Activated CD4-positive, alpha-beta T cell treated with anti-CD3 and anti-CD28 coated beads, Interleukin-2, amount 10 ng/mL, durations not matched to agents 24 days and 14 days (primary cell): Measurements from ENCODE around the gene CBX6. TPM values are rescaled to one million over a fixed set of nuclear protein-coding genes. Genes with fewer than 3 reads are reported as not detected.
"Not testable (repeated sequence)": the region's sequence is repeated elsewhere in the genome, so short reads cannot be mapped to it uniquely, and the experiment has no call there.

Source experiments
- DNase-seq: peaks from one replicate; pipeline ENCODE4 v3.0.0; 2022
- H3K27ac Mint-ChIP-seq: one replicate; pipeline ENCODE4 v1.8.0; 2022; ENCODE audit warnings: mild to moderate bottlenecking, mixed read lengths
- H3K27me3 Mint-ChIP-seq: one replicate; pipeline ENCODE4 v1.8.0; 2022; ENCODE audit warnings: mixed read lengths
- H3K36me3 Mint-ChIP-seq: one replicate; pipeline ENCODE4 v1.8.0; 2022; ENCODE audit warnings: low read depth, mild to moderate bottlenecking, mixed read lengths
- H3K4me1 Mint-ChIP-seq: one replicate; pipeline ENCODE4 v1.8.0; 2021; ENCODE audit warnings: mixed read lengths
- H3K4me3 Mint-ChIP-seq: one replicate; pipeline ENCODE4 v1.8.0; 2022; ENCODE audit warnings: mild to moderate bottlenecking, moderate library complexity, mixed read lengths
- H3K9me3 Mint-ChIP-seq: one replicate; pipeline ENCODE4 v1.8.0; 2021; ENCODE audit warnings: mixed read lengths
- intact Hi-C: fragments of 100-400 bp; cut with micrococcal nuclease; formaldehyde crosslinking; loops from one replicate; pipeline ENCODE4 v1.15.1; 2023
- total RNA-seq: library from RNA; stranded (reverse); gene quantifications from 2 replicates; pipeline ENCODE4 v1.2.3, GENCODE V29; 2022

Gene CBX6
- total RNA-seq, 1 donor from 2014 or later, result 180 TPM

DNA sequence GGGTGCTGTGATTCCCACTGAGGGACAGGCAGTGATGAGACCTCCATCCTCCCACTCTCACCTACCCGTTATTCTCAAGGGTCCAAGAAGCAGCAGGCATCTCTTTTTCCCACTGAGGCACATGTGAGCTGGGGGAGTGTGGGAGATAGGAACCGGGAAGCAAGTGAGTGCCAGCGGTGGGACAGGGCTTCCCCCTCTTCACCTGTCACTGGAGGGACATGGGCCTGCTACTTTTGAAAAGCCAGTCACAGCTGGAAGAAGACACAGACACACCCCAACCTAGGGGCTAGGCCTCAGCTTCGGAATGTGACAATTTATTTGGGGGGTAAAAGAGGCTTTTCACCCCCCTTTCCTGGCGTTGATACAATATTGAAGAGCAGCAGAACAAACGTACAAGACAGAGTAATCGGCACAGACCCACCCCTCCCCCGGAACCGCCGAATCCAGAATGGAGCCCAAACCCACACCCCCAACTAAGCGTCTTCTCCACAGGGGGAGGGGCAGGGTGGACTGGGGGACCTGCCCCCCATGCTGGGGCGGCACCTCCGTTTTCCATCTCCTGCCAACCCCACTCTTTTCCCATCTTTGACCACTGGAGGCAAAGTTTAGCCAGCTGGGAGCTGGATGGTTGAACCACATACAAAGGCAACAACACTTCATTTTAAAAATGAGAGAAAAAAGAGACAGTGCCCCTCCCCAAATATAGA lies 10.7 kb downstream of the CBX6 start:
- intact Hi-C loops, result no loop called here
- no peaks in the 10 kb centered on the region for H3K9me3 Mint-ChIP-seq
- peaks cover 7% of the 10 kb centered on the region for H3K36me3 Mint-ChIP-seq
- H3K27ac Mint-ChIP-seq, result no peak overlapping the region
- no peak overlapping the region for H3K4me3 Mint-ChIP-seq
- no peak for DNase-seq
- H3K4me1 Mint-ChIP-seq, result peaks cover 2% of the 10 kb centered on the region
- peaks cover 5% of the 10 kb centered on the region for H3K27me3 Mint-ChIP-seq

GRCh38 chr22:38860283-38861169 lies 11.5 kb downstream of the CBX6 start:
- DNase-seq, result no peak
- intact Hi-C loops, result no loop called here
- Mint-ChIP-seq H3K36me3 (peaks cover 4% of the 10 kb centered on the region), H3K4me3 (no peak overlapping the region), H3K9me3 (no peaks in the 10 kb centered on the region), H3K27me3 (peaks cover 7% of the 10 kb centered on the region), H3K4me1 (peaks cover 2% of the 10 kb centered on the region), H3K27ac (no peak overlapping the region)

GRCh38 chr22:38859581-38860282 lies 12.3 kb downstream of the CBX6 start:
- no peak for DNase-seq
- intact Hi-C loops, result no loop called here
- H3K4me1 Mint-ChIP-seq, result peaks cover 2% of the 10 kb centered on the region
- no peaks in the 10 kb centered on the region for H3K9me3 Mint-ChIP-seq
- peaks cover 9% of the 10 kb centered on the region for H3K27me3 Mint-ChIP-seq
- H3K27ac Mint-ChIP-seq, result no peak overlapping the region
- no peak overlapping the region for H3K4me3 Mint-ChIP-seq
- H3K36me3 Mint-ChIP-seq, result peaks cover 4% of the 10 kb centered on the region

DNA sequence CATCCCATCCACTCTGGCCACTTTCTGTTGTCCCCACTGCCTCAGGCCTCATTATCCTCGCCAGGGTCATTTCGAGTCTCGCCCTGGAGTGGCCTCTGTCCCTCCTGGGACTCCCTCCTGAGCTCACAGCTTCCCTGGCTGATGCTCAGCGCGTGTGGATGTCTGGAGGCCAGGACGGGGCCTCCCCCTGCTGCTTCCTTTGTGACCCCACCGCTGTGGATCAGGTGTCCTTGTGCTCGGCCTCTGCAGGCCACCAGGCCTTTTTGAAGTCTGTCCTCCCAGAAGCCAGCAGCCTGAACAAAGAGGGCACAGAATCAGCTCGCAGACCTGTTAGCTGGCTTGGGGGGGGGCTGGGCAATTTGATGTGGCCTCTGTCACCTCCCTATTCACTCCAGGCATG lies 13.5 kb downstream of the CBX6 start:
- Mint-ChIP-seq H3K4me1 (no peaks in the 10 kb centered on the region), H3K27me3 (peaks cover 13% of the 10 kb centered on the region), H3K27ac (no peak overlapping the region), H3K36me3 (no peaks in the 10 kb centered on the region), H3K4me3 (no peak overlapping the region), H3K9me3 (no peaks in the 10 kb centered on the region)
- intact Hi-C loops, result no loop called here
- no peak for DNase-seq

- H3K27me3 Mint-ChIP-seq, result peaks cover 27% of the 10 kb centered on the region
- intact Hi-C loops, H3K36me3 Mint-ChIP-seq, H3K9me3 Mint-ChIP-seq, DNase-seq, H3K27ac Mint-ChIP-seq, H3K4me3 Mint-ChIP-seq, H3K4me1 Mint-ChIP-seq: not testable (repeated sequence)
Observed at GRCh38 chr22:38854476-38854875, 17.5 kb downstream of the CBX6 start.

DNA sequence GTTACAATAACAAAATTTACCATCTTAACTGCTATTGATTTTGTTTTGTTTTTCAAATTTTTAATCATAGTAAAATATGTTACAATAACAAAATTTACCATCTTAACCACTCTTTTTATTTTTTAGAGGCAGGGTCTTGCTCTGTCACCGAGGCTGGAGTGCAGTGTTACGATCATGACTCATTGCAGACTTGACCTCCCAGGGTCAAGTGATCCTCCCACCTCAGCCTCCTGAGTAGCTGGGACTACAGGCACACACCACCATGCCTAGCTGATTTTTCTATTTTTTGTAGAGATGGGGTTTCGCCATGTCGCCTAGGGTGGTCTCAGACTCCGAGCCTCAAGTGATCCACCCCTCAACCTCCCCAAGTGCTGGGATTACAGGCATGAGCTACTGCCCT lies 18.1 kb downstream of the CBX6 start:
- intact Hi-C loops, H3K4me3 Mint-ChIP-seq, DNase-seq, H3K36me3 Mint-ChIP-seq, H3K9me3 Mint-ChIP-seq, H3K4me1 Mint-ChIP-seq, H3K27ac Mint-ChIP-seq: not testable (repeated sequence)
- H3K27me3 Mint-ChIP-seq, result peaks cover 28% of the 10 kb centered on the region

GRCh38 chr22:38853196-38853651 lies 18.8 kb downstream of the CBX6 start:
- no peak overlapping the region for H3K27ac Mint-ChIP-seq
- intact Hi-C loops, result no loop called here
- H3K36me3 Mint-ChIP-seq, result no peaks in the 10 kb centered on the region
- H3K4me3 Mint-ChIP-seq, result no peak overlapping the region
- no peak for DNase-seq
- no peaks in the 10 kb centered on the region for H3K4me1 Mint-ChIP-seq
- no peaks in the 10 kb centered on the region for H3K9me3 Mint-ChIP-seq
- H3K27me3 Mint-ChIP-seq, result peaks cover 29% of the 10 kb centered on the region

GRCh38 chr22:38852522-38852921 lies 19.5 kb downstream of the CBX6 start:
- DNase-seq, result no peak
- no peaks in the 10 kb centered on the region for H3K9me3 Mint-ChIP-seq

DNA sequence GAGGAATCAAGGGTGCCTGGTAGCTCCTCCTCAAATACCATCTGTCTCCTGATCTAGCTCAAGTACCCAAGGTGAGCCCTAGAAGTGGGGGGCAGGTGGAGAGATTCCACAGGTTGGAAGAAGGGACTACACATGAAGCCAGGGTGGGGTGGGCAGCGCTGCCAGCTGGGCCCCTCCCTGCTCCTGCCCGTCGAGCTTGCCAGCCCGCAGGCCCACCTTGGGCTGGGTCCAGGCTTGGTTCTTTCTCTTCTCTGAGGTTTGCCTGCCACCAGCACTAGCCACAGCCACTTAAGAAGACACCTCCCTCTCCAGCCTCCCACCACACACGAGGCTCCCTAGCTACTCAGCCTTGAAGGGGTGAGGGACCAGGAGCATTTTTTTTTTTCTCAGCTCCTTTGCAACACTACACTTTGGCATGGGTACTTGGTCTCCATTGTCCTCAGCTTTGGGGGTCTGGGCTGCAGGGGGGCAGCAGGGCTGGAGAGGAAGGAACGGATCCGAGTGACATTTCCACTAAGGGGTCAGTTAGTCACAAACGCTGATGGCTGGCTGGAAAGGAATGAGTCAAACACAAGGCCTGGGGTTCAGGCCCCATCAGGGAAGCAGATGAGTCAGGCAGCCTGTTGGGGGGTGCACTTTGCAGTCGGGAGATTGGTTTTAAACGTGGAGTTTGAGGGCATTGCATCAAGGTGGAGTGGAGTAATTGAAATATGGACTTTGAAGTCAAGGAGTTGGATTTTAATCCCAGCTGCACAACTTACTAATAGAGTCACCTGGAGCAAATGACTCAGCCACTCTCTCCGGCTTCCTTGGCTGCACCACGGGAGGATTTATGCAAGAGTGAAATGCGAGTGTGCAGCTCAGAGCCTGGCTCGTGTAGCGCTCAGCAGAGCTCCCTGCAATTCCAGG lies 20.8 kb downstream of the CBX6 start:
- Mint-ChIP-seq H3K36me3 (no peaks in the 10 kb centered on the region), H3K27ac (no peak overlapping the region)

More at GRCh38 chr22:38852522-38852921, 19.5 kb downstream of the CBX6 start:
- Mint-ChIP-seq H3K4me3 (no peak overlapping the region), H3K27ac (no peak overlapping the region), H3K4me1 (no peaks in the 10 kb centered on the region), H3K36me3 (no peaks in the 10 kb centered on the region), H3K27me3 (peaks cover 30% of the 10 kb centered on the region)
- intact Hi-C loops, result no loop called here

DNA sequence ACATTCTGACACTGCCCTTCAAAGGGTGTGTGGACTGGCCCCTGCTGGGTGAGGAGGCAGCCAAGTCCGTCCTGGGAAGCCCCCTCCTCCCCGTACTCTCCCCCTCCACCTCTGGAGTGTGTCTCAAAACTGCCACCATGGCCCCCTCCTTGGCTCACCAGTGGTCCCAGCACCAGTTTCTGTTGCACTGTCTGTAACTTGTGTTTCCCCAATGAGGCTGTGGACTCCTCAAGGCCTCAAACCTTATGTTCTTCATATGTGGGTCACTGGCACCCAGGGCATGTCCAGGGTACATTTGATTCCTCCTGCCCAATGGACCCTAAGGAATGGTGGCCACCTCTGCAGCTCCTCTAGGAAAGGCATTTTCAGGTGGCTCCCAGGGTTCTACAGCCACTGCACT lies 21.6 kb downstream of the CBX6 start:
- H3K4me3 Mint-ChIP-seq, result no peak overlapping the region
- no peak overlapping the region for H3K27ac Mint-ChIP-seq
- intact Hi-C loops, result no loop called here
- no peaks in the 10 kb centered on the region for H3K4me1 Mint-ChIP-seq
- no peaks in the 10 kb centered on the region for H3K9me3 Mint-ChIP-seq
- no peak for DNase-seq
- H3K36me3 Mint-ChIP-seq, result no peaks in the 10 kb centered on the region
- peaks cover 40% of the 10 kb centered on the region for H3K27me3 Mint-ChIP-seq

More for the DNA sequence above, 20.8 kb downstream of the CBX6 start:
- no peak for DNase-seq
- peaks cover 37% of the 10 kb centered on the region for H3K27me3 Mint-ChIP-seq
- no peaks in the 10 kb centered on the region for H3K4me1 Mint-ChIP-seq
- H3K4me3 Mint-ChIP-seq, result no peak overlapping the region
- no peaks in the 10 kb centered on the region for H3K9me3 Mint-ChIP-seq
- intact Hi-C loops, result no loop called here

DNA sequence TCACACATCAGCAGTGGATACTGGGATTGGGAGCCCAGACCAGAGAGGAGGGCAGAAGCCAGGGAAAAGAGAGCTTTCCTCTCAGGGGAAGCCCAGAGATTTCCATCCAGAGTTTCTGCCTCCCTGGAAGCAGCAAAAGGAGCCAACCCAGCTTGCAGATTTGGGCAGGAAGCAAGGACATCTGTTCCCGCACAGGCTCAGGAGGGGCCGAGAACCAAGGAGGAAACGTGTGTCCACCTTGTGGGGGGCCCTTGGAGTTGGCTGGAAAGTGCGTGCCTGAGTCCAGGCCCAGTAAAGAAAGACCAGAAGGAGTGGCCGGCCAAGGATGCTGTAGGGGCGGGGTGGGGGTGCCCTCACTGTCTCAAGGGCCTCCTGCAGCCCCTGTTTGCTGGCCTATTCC lies 22.2 kb downstream of the CBX6 start:
- no peaks in the 10 kb centered on the region for H3K36me3 Mint-ChIP-seq
- H3K27me3 Mint-ChIP-seq, result peaks cover 45% of the 10 kb centered on the region
- no peaks in the 10 kb centered on the region for H3K9me3 Mint-ChIP-seq
- H3K27ac Mint-ChIP-seq, result no peak overlapping the region
- H3K4me3 Mint-ChIP-seq, result no peak overlapping the region
- intact Hi-C loops, result no loop called here
- no peaks in the 10 kb centered on the region for H3K4me1 Mint-ChIP-seq
- no peak for DNase-seq

GRCh38 chr22:38846412-38846811 lies 25.6 kb downstream of the CBX6 start:
- H3K27ac Mint-ChIP-seq, result no peak overlapping the region
- peaks cover 8% of the 10 kb centered on the region for H3K4me1 Mint-ChIP-seq
- no peak for DNase-seq
- no peaks in the 10 kb centered on the region for H3K9me3 Mint-ChIP-seq
- intact Hi-C loops, result no loop called here
- no peak overlapping the region for H3K4me3 Mint-ChIP-seq
- no peaks in the 10 kb centered on the region for H3K36me3 Mint-ChIP-seq
- H3K27me3 Mint-ChIP-seq, result peaks cover 52% of the 10 kb centered on the region
